ENCODE measurements around the gene OBP2A. TPM values are rescaled to one million over a fixed set of nuclear protein-coding genes. Genes with fewer than 3 reads are reported as not detected.

The OBP2A gene
- total RNA-seq, 1 donor from 2014 or later, result not detected

DNA sequence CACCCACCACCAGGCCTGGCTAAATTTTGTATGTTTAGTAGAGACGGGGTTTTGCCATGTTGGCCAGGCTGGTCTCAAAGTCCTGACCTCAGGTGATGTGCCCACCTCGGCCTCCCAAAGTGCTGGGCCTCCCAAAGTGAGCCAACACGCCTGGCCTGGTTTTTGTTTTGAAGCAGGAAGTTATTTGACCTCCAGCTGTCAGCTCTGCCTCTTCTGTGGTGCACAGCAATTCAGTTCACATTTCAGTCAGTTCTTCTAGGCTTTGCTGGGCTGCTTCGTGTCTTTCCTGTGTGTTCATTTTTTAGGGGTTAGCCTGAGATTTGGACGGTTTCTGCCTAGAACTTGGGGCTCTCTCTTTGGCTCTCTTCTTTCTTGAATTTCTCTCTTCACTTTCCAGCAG, 15.8 kb upstream of the OBP2A start:
- H3K4me3 ChIP-seq (ENCODE audit: insufficient read depth, low read depth, low read length), result no peak overlapping the region

DNA sequence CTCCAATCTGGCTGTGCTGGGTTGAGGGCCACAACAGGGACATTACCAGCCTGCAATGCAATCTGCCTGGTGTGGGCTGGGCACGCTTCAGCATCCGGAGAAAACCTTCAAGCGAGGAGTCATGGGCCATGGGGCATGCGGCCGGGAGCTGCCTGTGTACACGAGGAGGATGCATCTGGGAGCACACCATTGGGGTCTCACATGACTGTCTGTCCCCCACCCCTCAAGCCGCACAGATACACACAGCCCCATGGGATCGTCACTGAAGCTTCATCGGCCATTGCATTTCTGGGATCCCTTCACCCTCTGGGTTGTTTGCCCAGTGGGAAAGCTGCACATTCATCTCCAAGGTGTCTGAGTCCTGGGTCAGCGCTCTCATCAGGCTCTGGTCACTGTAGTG, 14.8 kb upstream of the OBP2A start:
- FAIRE-seq (no peak), DNase-seq (ENCODE audit: low read depth) (no peak)
- no peak overlapping the region for H2AFZ ChIP-seq (ENCODE audit: low read depth, low read length)
- no peaks in the 10 kb centered on the region for H3K79me2 ChIP-seq (ENCODE audit: insufficient read depth, low read length)
- H3K4me1 Mint-ChIP-seq (ENCODE audit: low read depth, unreplicated experiment), result peaks cover 18% of the 10 kb centered on the region
- H3K36me3 Mint-ChIP-seq (ENCODE audit: low read depth, unreplicated experiment), result peaks cover 2% of the 10 kb centered on the region
- H3K27me3 Mint-ChIP-seq (ENCODE audit: low read depth, unreplicated experiment), result peaks cover 2% of the 10 kb centered on the region
- H3K36me3 ChIP-seq (ENCODE audit: insufficient read depth, low read length), result no peaks in the 10 kb centered on the region
- H3K27ac Mint-ChIP-seq (ENCODE audit: unreplicated experiment), result no peak overlapping the region
- no peak overlapping the region for H3K4me2 ChIP-seq (ENCODE audit: low read length)
- H3K4me3 ChIP-seq (ENCODE audit: insufficient read depth, low read depth, low read length), result no peak overlapping the region
- no peaks in the 10 kb centered on the region for H3K9me3 ChIP-seq (ENCODE audit: insufficient read depth, low read depth, low read length)
- no peak overlapping the region for H3K9ac ChIP-seq (ENCODE audit: low read length)
- no peak overlapping the region for H3K4me3 Mint-ChIP-seq (ENCODE audit: unreplicated experiment)
- TF ChIP-seq CTCF (IDR thresholded peaks at IDR 0.05; ENCODE audit: insufficient read depth, low read depth, low read length), result no peak
- no peak for TF ChIP-seq EZH2 (IDR thresholded peaks at IDR 0.05; ENCODE audit: insufficient read depth, low read length)
- H4K20me1 ChIP-seq (ENCODE audit: insufficient read depth, low read length), result no peaks in the 10 kb centered on the region
- no peak overlapping the region for H3K27ac ChIP-seq (ENCODE audit: low read depth, low read length)
- no peaks in the 10 kb centered on the region for H3K27me3 ChIP-seq (ENCODE audit: insufficient read depth, low read length)
- H3K9me3 Mint-ChIP-seq (ENCODE audit: unreplicated experiment), result peaks cover 3% of the 10 kb centered on the region
- H3K4me1 ChIP-seq (ENCODE audit: insufficient read depth, low read length), result no peaks in the 10 kb centered on the region

More for the DNA sequence above, 15.8 kb upstream of the OBP2A start:
- no peaks in the 10 kb centered on the region for H3K9me3 ChIP-seq (ENCODE audit: insufficient read depth, low read depth, low read length)
- H3K9me3 Mint-ChIP-seq (ENCODE audit: unreplicated experiment), result peaks cover 3% of the 10 kb centered on the region
- no peaks in the 10 kb centered on the region for H3K79me2 ChIP-seq (ENCODE audit: insufficient read depth, low read length)
- H3K27me3 Mint-ChIP-seq (ENCODE audit: low read depth, unreplicated experiment), result peaks cover 2% of the 10 kb centered on the region
- H4K20me1 ChIP-seq (ENCODE audit: insufficient read depth, low read length), result no peaks in the 10 kb centered on the region
- H3K36me3 Mint-ChIP-seq (ENCODE audit: low read depth, unreplicated experiment), result peaks cover 2% of the 10 kb centered on the region
- no peaks in the 10 kb centered on the region for H3K27me3 ChIP-seq (ENCODE audit: insufficient read depth, low read length)
- DNase-seq (ENCODE audit: low read depth), result no peak
- no peak overlapping the region for H3K27ac Mint-ChIP-seq (ENCODE audit: unreplicated experiment)
- H3K4me1 Mint-ChIP-seq (ENCODE audit: low read depth, unreplicated experiment), result peaks cover 13% of the 10 kb centered on the region
- H3K4me1 ChIP-seq (ENCODE audit: insufficient read depth, low read length), result no peaks in the 10 kb centered on the region
- H2AFZ ChIP-seq (ENCODE audit: low read depth, low read length), result no peak overlapping the region
- H3K4me3 Mint-ChIP-seq (ENCODE audit: unreplicated experiment), result no peak overlapping the region
- no peak for TF ChIP-seq CTCF (IDR thresholded peaks at IDR 0.05; ENCODE audit: insufficient read depth, low read depth, low read length)
- no peak for TF ChIP-seq EZH2 (IDR thresholded peaks at IDR 0.05; ENCODE audit: insufficient read depth, low read length)
- H3K27ac ChIP-seq (ENCODE audit: low read depth, low read length), result no peak overlapping the region
- no peak for FAIRE-seq
- no peaks in the 10 kb centered on the region for H3K36me3 ChIP-seq (ENCODE audit: insufficient read depth, low read length)
- H3K4me2 ChIP-seq (ENCODE audit: low read length), result no peak overlapping the region
- no peak overlapping the region for H3K9ac ChIP-seq (ENCODE audit: low read length)

GRCh38 chr9:135533113-135533512, 12.8 kb upstream of the OBP2A start:
- no peak for TF ChIP-seq CTCF (IDR thresholded peaks at IDR 0.05; ENCODE audit: insufficient read depth, low read depth, low read length)
- TF ChIP-seq EZH2 (IDR thresholded peaks at IDR 0.05; ENCODE audit: insufficient read depth, low read length), result no peak
- H3K9me3 Mint-ChIP-seq (ENCODE audit: unreplicated experiment), result peaks cover 5% of the 10 kb centered on the region
- peaks cover 22% of the 10 kb centered on the region for H3K4me1 Mint-ChIP-seq (ENCODE audit: low read depth, unreplicated experiment)
- H3K27ac ChIP-seq (ENCODE audit: low read depth, low read length), result no peak overlapping the region
- no peaks in the 10 kb centered on the region for H3K27me3 ChIP-seq (ENCODE audit: insufficient read depth, low read length)
- no peak overlapping the region for H3K4me3 Mint-ChIP-seq (ENCODE audit: unreplicated experiment)
- DNase-seq (ENCODE audit: low read depth) (no peak), FAIRE-seq (no peak)
- no peak overlapping the region for H2AFZ ChIP-seq (ENCODE audit: low read depth, low read length)
- no peak overlapping the region for H3K4me2 ChIP-seq (ENCODE audit: low read length)
- H4K20me1 ChIP-seq (ENCODE audit: insufficient read depth, low read length), result no peaks in the 10 kb centered on the region
- H3K9me3 ChIP-seq (ENCODE audit: insufficient read depth, low read depth, low read length), result no peaks in the 10 kb centered on the region
- H3K4me3 ChIP-seq (ENCODE audit: insufficient read depth, low read depth, low read length), result no peak overlapping the region
- H3K36me3 Mint-ChIP-seq (ENCODE audit: low read depth, unreplicated experiment), result peaks cover 2% of the 10 kb centered on the region
- H3K27ac Mint-ChIP-seq (ENCODE audit: unreplicated experiment), result no peak overlapping the region
- peaks cover 2% of the 10 kb centered on the region for H3K27me3 Mint-ChIP-seq (ENCODE audit: low read depth, unreplicated experiment)
- no peaks in the 10 kb centered on the region for H3K4me1 ChIP-seq (ENCODE audit: insufficient read depth, low read length)
- H3K9ac ChIP-seq (ENCODE audit: low read length), result no peak overlapping the region
- H3K36me3 ChIP-seq (ENCODE audit: insufficient read depth, low read length), result no peaks in the 10 kb centered on the region
- H3K79me2 ChIP-seq (ENCODE audit: insufficient read depth, low read length), result no peaks in the 10 kb centered on the region
